Ascending aorta (tissue), 2 donors: ENCODE results near the gene LRP1B. TPM values are rescaled to one million over a fixed set of nuclear protein-coding genes. Genes with fewer than 3 reads are reported as not detected.

Experiments used
- DNase-seq, 2 donors: peaks; one replicate each; pipeline ENCODE4 v3.0.0-alpha.2; 2019; ENCODE audit warnings: low spot score in 2 of 2
- H3K27ac ChIP-seq, 2 donors: fragments of 200-600 bp; sonication (generic); one replicate each; pipeline ENCODE4 v1.5.1; 2016 to 2017; ENCODE audit warnings: mild to moderate bottlenecking in 1 of 2
- H3K27me3 ChIP-seq: fragments of 200-600 bp; sonication (generic); one replicate; pipeline ENCODE4 v1.5.1; 2017
- H3K36me3 ChIP-seq, 2 donors: fragments of 200-600 bp; sonication (generic); one replicate each; pipeline ENCODE4 v1.5.1; 2016
- H3K4me1 ChIP-seq, 2 donors: fragments of 200-600 bp; sonication (generic); one replicate each; pipeline ENCODE4 v1.5.1; 2016 to 2017; ENCODE audit warnings: mild to moderate bottlenecking in 1 of 2
- H3K4me3 ChIP-seq, 2 donors: fragments of 200-600 bp; sonication (generic); one replicate each; pipeline ENCODE4 v1.5.1; 2016 to 2017; ENCODE audit warnings: mild to moderate bottlenecking in 1 of 2
- H3K9me3 ChIP-seq, 2 donors: fragments of 200-600 bp; sonication (generic); one replicate each; pipeline ENCODE4 v1.5.1; 2016
- CTCF ChIP-seq, 3 experiments: fragments of 200-600 bp in 2 of 3; fragments of 450-650 bp in 1 of 3; sonication (generic) in 2 of 3; IDR thresholded peaks; one replicate each; pipeline ENCODE4 v1.5.1; 2016 to 2019; ENCODE audit warnings: antibody characterized with exemption in 3 of 3, mild to moderate bottlenecking in 1 of 3, moderate library complexity in 1 of 3
- intact Hi-C: fragments of 100-400 bp; cut with DNase I; formaldehyde crosslinking; loops from one replicate; pipeline ENCODE4 v1.15.1; 2023
- total RNA-seq: library from RNA; depleted of rRNA; stranded (reverse); fragments of >200 nt; gene quantifications from one replicate; pipeline ENCODE4 v1.1.0, GENCODE V29; 2016

Gene LRP1B
- total RNA-seq, 1 donor from 2014 or later: not detected

DNA sequence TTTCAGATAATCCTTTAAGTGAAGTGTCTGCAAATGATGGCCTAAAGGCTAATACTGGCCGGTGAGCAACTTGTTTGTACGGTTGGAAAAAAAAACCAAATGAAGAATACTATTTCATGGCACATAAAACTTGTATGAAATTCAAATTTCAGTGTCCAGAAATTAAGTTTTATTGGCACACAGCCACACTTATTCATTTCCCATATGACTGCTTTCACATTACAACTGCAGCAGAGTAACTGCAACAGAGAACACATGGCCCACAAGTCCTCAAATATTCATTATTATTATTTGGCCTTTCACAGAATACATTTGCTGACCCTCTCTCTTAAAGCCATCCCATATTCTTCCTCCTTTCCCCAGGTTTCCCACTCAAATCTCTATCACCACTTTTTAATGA is 1268.6 kb downstream of the LRP1B start:
- H3K4me3 ChIP-seq: no peak overlapping the region
- no peaks in the 10 kb centered on the region for H3K27me3 ChIP-seq
- H3K9me3 ChIP-seq: no peaks in the 10 kb centered on the region
- H3K4me1 ChIP-seq: no peaks in the 10 kb centered on the region
- TF ChIP-seq CTCF (IDR thresholded peaks at IDR 0.05): no peak
- no peaks in the 10 kb centered on the region for H3K36me3 ChIP-seq
- H3K27ac ChIP-seq: no peak overlapping the region
- DNase-seq: no peak
- intact Hi-C loops: loop anchor here (5.0 kb wide), 2 partner anchors 775 to 1070 kb away; no protein-coding TSS in a partner anchor

GRCh38 chr2:140861666-140862065 is 1269.2 kb downstream of the LRP1B start:
- no peak overlapping the region for H3K27ac ChIP-seq
- TF ChIP-seq CTCF (IDR thresholded peaks at IDR 0.05): no peak
- no peaks in the 10 kb centered on the region for H3K9me3 ChIP-seq
- no peaks in the 10 kb centered on the region for H3K27me3 ChIP-seq
- H3K36me3 ChIP-seq: no peaks in the 10 kb centered on the region
- intact Hi-C loops: loop anchor here (5.0 kb wide), 2 partner anchors 774 to 1069 kb away; no protein-coding TSS in a partner anchor
- no peak for DNase-seq
- no peak overlapping the region for H3K4me3 ChIP-seq
- H3K4me1 ChIP-seq: no peaks in the 10 kb centered on the region

GRCh38 chr2:140855471-140855870 is 1275.3 kb downstream of the LRP1B start:
- Histone ChIP-seq H3K27me3 (no peaks in the 10 kb centered on the region), H3K4me1 (no peaks in the 10 kb centered on the region), H3K9me3 (no peaks in the 10 kb centered on the region), H3K4me3 (no peak overlapping the region), H3K27ac (no peak overlapping the region), H3K36me3 (no peaks in the 10 kb centered on the region)
- no peak for DNase-seq
- no peak for TF ChIP-seq CTCF (IDR thresholded peaks at IDR 0.05)
- intact Hi-C loops: no loop called here

GRCh38 chr2:140851258-140851981 is 1279.4 kb downstream of the LRP1B start:
- no peak for TF ChIP-seq CTCF (IDR thresholded peaks at IDR 0.05)
- no peaks in the 10 kb centered on the region for H3K27me3 ChIP-seq
- no peak for DNase-seq
- no peaks in the 10 kb centered on the region for H3K9me3 ChIP-seq
- no peak overlapping the region for H3K4me3 ChIP-seq
- intact Hi-C loops: no loop called here
- H3K4me1 ChIP-seq: no peaks in the 10 kb centered on the region
- H3K36me3 ChIP-seq: no peaks in the 10 kb centered on the region
- H3K27ac ChIP-seq: no peak overlapping the region

- Histone ChIP-seq H3K36me3 (no peaks in the 10 kb centered on the region), H3K27me3 (no peaks in the 10 kb centered on the region), H3K9me3 (no peaks in the 10 kb centered on the region), H3K27ac (no peak overlapping the region), H3K4me3 (no peak overlapping the region), H3K4me1 (no peaks in the 10 kb centered on the region)
- DNase-seq: no peak
- intact Hi-C loops: no loop called here
- TF ChIP-seq CTCF (IDR thresholded peaks at IDR 0.05): no peak
Observed at GRCh38 chr2:140843186-140843585, 1287.6 kb downstream of the LRP1B start.
